ENCODE data around the gene RASGRP2.

GRCh38 chr11:64745189-64745520 lies 1.2 kb upstream of the RASGRP2 start:
- TF ChIP-seq POLR2A (IDR thresholded peaks at IDR 0.05) (no peak), CTCF (IDR thresholded peaks at IDR 0.05) (no peak), POLR2AphosphoS5 (IDR thresholded peaks at IDR 0.05) (no peak)

All from prostate gland (tissue), 2 donors.